MV-4-11 (cell line): Measurements from ENCODE around the gene ABHD8.

Experiments
- DNase-seq: peaks from one replicate; lab custom pipeline; 2025; lab: John Stamatoyannopoulos, UW

Gene ABHD8

DNA sequence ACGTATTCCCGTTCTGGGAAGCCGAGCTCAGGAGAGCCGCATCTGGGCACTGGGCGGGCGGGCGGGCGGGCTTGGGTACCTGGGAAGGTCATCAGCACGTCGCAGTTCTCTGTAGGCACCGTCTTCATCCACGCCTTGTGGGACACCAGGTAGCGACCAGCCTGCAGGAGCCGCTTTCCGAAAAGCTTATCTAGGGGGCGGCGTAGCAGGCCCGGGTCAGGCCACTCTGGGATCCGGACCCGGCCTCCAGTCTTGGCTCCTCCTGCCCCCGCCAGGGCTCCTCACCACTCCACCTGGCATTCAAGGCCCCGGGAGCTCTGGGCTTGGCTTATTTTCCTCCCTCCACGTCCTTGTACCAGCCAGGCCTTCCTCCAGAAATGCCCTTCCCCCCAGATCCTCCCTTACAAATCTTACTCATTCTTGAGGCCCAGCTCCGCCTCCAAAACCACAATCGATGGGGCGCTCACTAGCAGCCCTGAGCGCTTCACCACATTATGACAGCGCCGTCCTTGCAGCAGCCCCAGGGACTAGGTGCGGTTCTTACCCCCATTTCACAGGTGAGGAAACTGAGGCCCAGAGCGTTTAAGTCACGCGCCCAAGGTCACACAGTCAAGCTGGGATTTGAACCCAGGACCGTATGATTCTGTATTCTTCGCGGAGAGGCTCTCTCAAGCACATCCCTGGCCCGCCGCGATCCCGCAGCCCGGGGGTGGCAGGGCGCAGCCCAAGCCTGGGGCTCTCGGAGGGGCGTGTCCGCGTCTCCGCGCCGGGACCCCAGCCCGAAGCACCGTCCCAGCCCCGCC is 30.6 kb upstream of the ABHD8 start:
- DNase-seq: peak; percentile 97

- DNase-seq: peak; percentile 80
Observed at GRCh38 chr19:17332677-17333581, 29.7 kb upstream of the ABHD8 start.

DNA sequence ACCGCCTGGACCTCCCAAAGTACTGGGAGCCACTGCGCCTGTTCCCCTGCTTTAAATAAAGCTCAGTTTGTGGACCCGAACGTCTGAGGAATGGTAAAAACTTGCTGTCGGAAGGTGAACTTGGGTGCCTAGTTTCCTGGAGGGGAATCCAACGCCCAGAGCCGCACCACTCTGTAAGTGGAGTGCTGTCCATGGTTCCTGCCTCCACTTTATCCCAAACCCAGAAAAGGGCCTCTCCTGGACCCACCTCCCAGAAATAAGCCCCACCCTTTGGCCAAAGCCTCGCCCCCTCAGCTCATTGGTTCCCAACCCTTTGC is 29.1 kb upstream of the ABHD8 start:
- DNase-seq: no peak

DNA sequence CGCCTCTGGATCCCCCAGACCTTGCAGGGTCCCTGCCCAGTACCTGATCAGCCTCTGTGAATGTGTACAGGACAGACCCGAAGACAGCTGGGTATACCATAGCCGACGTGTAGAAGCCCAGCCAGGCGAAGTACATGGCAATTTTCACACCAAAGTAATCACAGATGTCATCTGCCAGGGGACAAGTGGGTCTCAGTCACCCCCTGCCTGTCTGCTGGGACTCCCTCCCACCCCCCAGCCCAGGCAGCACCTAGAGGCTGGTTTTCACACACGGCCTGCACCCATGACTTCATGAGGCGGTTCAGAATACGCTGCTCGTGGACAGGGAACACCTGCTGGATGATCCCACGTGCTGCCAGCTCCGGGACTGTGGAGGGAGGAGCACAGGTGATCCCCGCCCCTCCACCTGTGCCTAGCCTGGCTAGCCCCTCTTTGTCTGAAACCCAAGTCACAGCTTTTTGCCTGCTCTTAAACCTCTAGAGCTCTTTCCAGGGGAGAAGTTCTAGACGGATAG is 27.9 kb upstream of the ABHD8 start:
- no peak for DNase-seq

DNA sequence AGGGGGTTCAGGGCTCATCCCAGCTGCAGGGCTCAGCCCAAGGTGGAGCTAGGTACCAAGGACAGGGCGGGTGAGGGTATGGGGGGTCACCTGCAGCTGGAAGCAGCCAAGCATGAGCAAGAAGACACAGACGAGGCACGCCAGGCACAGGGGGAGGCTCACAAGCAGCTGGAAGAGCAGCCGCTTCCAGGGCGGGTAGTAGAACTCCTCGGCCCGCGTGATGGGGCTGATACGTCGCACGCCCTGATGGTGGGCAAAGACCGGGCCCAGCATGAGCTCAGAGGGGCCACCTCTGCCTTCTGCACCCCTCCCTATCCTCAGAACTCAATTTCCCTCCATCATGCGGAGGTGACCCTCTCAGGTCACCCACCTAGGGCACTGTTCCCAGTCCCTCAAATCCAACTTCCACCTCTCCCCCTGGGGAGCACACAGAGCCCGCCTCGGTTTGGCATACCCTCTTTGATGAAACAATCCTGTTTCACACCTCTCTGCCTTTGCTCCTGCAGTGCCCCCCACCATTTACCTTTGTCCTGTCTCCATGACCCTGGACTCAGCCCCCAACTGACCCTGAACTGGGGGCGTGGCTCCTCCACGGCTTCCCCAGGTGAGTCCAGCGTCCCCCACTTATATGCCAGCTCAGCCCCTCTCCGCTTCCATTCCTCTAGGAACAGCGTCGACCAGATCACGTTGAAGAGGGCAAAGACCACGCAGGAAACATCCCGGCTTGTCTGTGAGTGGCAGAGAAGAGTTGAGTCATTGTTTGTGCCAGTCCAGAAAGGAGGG is 27.2 kb upstream of the ABHD8 start:
- no peak for DNase-seq

GRCh38 chr19:17329366-17330261 is 26.4 kb upstream of the ABHD8 start:
- DNase-seq: no peak

DNA sequence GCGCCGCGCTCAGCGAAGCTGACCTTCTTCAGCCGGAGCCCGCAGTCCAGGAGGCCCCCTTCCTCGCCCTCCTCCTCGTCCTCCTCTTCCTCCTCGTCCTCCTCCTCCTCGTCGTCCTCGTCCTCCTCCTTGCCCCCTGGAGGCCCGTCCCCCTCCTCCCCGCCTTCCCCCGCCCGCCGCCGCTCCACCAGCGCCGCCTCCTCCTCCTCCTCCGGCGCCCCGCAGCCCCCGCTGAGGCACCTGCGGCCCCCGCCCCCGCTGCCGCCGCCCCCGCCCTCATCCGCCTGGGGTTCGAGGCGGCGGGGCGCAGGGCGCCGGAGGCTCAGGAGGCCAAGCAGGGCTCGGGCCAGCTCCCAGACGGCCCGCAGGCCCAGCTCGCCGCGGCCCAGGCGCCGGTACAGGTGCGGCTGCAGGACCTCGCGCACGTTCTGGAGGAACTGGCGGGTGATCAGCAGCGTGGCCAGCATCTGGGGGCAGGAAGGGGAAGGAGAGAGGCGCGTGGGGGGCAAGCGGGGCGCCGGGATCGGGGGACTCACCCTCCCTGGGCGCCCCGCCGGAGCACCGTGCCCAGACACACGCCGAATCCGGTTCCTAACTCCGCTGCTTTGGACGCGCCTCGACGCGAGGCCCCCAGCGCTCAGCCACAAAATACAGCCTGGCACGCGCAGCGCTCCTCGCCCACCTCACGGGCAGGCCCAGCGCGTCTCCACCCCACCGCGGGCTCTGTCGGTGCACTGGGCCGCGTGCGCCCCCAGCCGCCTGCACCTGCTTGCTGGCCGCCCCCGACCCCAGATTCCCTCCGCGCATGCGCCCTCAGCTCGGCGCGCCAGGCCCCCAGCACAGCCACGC is 25.5 kb upstream of the ABHD8 start:
- DNase-seq: no peak

- DNase-seq: no peak
Observed at GRCh38 chr19:17327654-17328516, 24.7 kb upstream of the ABHD8 start.

DNA sequence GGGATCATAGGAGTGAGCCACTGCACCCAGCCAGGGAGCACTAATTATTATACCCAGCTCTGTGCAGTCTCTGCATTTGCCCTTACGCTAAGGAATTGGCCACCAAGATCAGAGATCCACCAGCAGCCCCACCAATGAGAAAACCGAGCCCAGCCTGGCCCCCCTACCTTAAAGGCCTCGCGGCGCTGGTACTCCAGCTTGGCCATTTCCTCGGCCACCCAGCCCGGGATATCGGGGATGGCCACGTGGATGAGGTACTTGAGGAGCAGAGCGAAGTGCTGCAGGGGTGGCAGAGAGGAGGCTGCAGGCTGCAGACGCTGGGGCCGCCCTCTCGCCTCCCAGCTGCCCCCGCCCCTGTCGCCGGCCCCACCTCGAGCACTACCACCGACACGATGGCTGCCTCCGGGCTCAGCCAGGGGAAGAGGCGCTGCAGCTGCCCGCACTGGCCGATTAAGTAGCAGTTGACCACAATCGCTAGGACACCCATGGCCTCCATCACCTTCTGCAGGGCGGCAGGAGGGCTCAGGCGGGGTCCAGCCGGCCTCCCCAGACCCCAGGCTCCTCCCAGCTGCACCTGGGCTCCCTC is 23.9 kb upstream of the ABHD8 start:
- no peak for DNase-seq

- no peak for DNase-seq
Observed at GRCh38 chr19:17326595-17326966, 23.4 kb upstream of the ABHD8 start.

GRCh38 chr19:17325881-17326594 is 22.8 kb upstream of the ABHD8 start:
- DNase-seq: no peak

DNA sequence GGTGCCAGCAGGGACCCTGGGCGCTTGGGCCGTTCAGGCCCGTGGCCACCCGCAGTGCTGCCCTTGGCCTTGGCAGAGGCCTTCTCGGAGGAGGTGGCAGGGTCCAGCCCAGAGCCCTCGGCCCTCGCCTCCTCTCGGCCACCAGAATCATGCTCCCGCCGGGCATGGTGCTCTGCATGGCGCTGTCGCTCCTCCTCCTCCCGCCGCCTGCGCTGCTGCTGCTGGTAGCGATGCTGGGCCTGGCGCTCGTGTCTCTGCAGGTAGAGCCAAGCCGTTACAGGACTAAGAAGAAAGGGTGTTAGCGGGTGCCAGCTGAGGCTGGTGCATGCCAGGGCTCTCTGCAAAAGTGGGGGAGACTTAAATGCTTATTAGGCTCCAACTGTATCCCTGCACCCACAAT is 21.9 kb upstream of the ABHD8 start:
- no peak for DNase-seq

DNA sequence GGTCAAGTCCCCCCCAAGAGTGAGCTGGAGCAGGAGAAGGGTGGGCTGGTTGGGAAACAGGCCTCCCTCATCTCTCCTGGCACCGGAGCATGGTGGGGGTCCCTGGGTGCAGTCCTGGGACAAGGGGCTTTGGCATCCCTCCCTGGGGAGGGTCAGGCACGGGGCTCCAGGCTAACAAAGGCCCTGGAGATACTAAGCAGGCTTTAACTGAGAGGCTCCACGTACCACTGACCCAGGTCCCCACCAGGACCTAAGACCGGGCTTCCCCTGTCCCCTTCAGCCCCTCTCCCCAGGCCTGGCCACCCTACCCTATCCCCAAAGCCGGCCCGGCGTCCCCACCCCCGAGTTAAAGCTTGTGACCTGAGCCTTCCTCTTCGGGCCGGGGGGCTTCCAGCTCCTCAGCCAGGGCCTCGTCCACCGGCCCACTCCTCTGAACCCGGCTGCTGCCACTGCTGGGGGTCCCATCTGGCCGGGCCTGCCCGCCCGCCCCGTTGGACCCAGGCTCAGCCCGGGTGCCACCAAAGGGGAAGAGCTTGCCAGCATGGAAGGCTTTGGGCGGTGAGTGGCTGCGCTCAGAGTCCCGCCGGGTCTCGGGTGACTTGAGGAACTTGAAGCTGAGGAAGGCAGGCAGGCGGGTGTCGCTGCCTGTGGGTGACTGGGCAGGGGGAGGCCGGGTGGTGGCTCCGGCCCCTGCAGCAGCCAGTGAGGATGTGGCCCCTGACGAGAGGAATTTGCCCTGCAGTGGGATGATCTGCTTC is 21.3 kb upstream of the ABHD8 start:
- no peak for DNase-seq

GRCh38 chr19:17323964-17324332 is 20.7 kb upstream of the ABHD8 start:
- no peak for DNase-seq

DNA sequence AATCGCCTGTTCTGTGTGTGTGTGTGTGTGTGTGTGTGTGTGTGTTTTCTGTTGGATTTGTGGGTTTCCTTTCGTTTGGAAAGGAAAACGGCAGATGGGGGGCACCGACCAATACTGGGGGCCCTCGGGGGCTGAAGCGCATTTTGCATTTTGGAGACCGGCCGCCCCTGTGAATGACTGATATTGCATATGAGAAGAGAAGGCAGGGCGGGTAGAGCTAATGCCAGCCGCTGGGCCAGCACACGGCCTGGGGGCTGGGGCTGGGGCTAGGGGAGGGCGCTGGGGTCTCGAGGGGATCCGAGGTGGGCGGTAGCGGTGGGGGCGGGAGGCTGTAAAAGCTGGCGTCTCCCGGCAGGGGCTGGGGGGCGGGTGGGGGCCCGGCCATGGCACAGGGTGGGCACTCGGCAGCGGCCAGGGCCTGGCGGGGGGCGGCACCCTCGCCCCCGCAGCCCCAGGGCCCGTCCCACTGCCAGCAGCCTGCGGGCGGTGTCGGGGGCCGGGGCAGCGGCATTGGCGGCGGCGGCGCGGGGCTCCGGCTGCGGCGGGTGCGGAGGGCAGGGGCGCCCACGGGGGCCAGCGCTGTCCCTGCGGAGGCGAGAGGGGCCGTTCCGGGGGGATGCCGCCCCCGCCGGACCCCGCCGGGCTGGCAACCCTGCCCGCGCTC is 20.2 kb upstream of the ABHD8 start:
- DNase-seq: no peak

DNA sequence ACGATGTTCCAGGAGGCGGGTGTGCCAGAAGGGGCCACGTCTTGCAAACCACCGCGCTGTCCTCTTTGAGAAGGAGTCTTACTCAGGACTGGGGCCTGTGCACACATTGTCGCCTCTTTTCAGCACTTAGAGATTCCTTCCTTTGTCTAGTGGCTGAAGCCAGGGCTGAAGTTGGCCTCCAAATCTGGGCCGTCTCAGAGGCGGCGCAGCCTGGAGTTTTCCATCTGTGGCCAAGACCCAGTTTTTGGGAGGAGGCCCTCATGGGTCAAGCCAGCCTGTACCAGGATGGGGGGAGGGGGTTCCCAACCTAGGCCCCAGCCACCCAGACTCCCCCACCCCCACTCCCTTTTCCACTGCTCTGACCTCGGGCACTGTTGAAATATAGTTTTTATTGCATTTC is 19.6 kb upstream of the ABHD8 start:
- no peak for DNase-seq
